Brain microvascular endothelial cell (primary cell): Measurements from ENCODE around the gene DENND4B.

Source experiments
- DNase-seq: peaks from one replicate; pipeline ENCODE4 v3.0.0-alpha.2; 2020
- H3K27ac ChIP-seq: fragments of 250-450 bp; sonication (Bioruptor Pico); 2 replicates; pipeline ENCODE4 v1.5.1; 2020; ENCODE audit warnings: mild to moderate bottlenecking, moderate library complexity
- H3K27me3 ChIP-seq: fragments of 250-450 bp; sonication (Bioruptor Pico); replicated peaks from 2 replicates; pipeline ENCODE4 v1.5.1; 2020; ENCODE audit warnings: mild to moderate bottlenecking
- H3K36me3 ChIP-seq: fragments of 250-450 bp; sonication (Bioruptor Pico); replicated peaks from 2 replicates; pipeline ENCODE4 v1.5.1; 2020; ENCODE audit warnings: mild to moderate bottlenecking
- H3K4me3 ChIP-seq: 2 replicates; pipeline ENCODE4 v1.5.1; 2011; ENCODE audit warnings: low read depth, mild to moderate bottlenecking, control low read depth, low read length, moderate library complexity
- CTCF ChIP-seq: IDR thresholded peaks from 2 replicates; pipeline ENCODE4 v1.5.1; 2011; ENCODE audit warnings: low read depth, mild to moderate bottlenecking, moderate library complexity, low read length, control low read depth, inconsistent platforms; ENCODE audit errors: missing control alignments
- in situ Hi-C: cut with HindIII; loops from 2 replicates; pipeline ENCODE4 v1.10.0; 2017; ENCODE audit warnings: low sequenced_read_pairs, low pct_ligation_motif_present

The DENND4B gene

GRCh38 chr1:153922076-153922971 lies 24.2 kb downstream of the DENND4B start:
- peak; percentile 41 for TF ChIP-seq CTCF
- DNase-seq = no peak
- in situ Hi-C loops = no loop called here

DNA sequence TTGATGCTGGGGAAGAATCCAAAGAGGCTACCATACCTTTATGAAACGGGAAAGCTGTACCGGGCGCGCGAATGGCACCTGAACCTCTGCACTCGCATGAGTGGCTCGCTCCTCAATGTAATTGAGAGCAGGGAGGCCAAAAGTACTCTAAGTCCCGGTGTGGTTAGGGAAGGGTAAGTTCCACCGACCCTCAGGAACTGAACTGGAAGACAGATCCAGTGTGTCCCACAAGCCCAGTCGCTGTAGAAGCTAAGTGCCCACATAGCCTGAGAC lies 24.8 kb downstream of the DENND4B start:
- in situ Hi-C loops = no loop called here
- H3K27me3 ChIP-seq = no peaks in the 10 kb centered on the region
- DNase-seq = no peak
- no peak overlapping the region for H3K27ac ChIP-seq
- TF ChIP-seq CTCF = no peak
- H3K36me3 ChIP-seq = no peaks in the 10 kb centered on the region
- peak overlapping the region; percentile 87 for H3K4me3 ChIP-seq

More at GRCh38 chr1:153922076-153922971, 24.2 kb downstream of the DENND4B start:
- Histone ChIP-seq H3K27me3 (no peaks in the 10 kb centered on the region), H3K27ac (peak overlapping the region; percentile 44), H3K36me3 (no peaks in the 10 kb centered on the region), H3K4me3 (peak overlapping the region; percentile 87)

GRCh38 chr1:153921080-153921802 lies 25.3 kb downstream of the DENND4B start:
- H3K27me3 ChIP-seq = no peaks in the 10 kb centered on the region
- no peaks in the 10 kb centered on the region for H3K36me3 ChIP-seq
- no peak for DNase-seq
- H3K27ac ChIP-seq = no peak overlapping the region
- H3K4me3 ChIP-seq = peak overlapping the region; percentile 87
- in situ Hi-C loops = no loop called here
- no peak for TF ChIP-seq CTCF

DNA sequence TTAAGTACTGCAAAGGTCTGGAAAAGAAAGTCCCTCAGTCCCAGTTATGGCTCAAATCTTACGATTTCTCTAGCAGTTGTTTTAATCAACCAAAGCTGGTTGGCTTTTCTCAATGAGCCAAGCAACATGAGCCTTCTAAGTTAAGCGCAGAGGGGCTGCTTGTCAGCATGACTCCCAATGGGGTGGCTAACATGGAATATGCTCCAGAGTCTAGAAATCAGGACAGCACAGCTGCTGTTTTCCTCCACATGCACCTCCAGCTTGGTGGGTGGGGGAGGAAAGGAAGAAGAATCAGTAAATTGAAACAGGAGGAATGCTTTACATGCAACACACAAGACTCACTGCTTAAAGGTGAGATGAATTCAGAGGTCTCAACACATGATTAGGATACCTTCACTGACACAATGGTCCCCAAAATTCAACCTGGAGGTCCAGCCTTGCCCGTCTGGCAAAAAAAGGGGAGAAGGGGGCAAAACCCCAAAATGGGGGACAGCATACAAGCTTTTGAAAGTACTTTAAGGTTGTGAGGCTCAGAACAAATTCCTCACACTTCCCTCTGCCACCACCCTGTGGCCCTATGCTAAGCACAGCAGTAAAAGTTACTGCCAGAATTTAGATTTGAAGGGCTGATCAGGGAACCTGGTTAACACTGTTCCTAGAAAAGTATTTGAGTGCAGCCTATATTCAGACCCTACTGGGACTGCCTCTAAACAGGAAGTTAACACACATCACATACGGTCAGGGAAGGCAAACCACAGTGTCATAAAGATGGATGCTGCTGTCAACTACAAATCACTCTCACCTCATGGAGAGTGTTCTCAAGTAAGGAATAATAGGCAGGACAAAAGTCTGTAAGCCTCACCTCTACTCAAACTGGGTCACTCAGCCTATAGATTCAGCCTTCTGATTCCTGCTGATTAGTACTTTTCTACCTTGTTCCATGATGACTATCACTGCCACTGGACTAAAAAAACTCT lies 26.4 kb downstream of the DENND4B start:
- in situ Hi-C loops = no loop called here
- DNase-seq = no peak
- H3K4me3 ChIP-seq = no peak overlapping the region
- no peaks in the 10 kb centered on the region for H3K27me3 ChIP-seq
- no peaks in the 10 kb centered on the region for H3K36me3 ChIP-seq
- H3K27ac ChIP-seq = no peak overlapping the region
- peak; percentile 54 for TF ChIP-seq CTCF

- H3K36me3 ChIP-seq = no peaks in the 10 kb centered on the region
- in situ Hi-C loops = no loop called here
- no peak for DNase-seq
- no peak for TF ChIP-seq CTCF
- no peak overlapping the region for H3K4me3 ChIP-seq
- H3K27ac ChIP-seq = no peak overlapping the region
- H3K27me3 ChIP-seq = no peaks in the 10 kb centered on the region
These were observed 30.2 kb downstream of the DENND4B start for GRCh38 chr1:153916297-153916696.
